NOMO-1 (cell line): Measurements from ENCODE around the gene C1orf116.
A peak's percentile ranks its signal among the peaks of the same experiment; 100 is the strongest.
"Not testable (repeated sequence)": the region's sequence is repeated elsewhere in the genome, so short reads cannot be mapped to it uniquely, and the experiment has no call there.

Experiments
- DNase-seq, 2 experiments: peaks; one replicate each; lab custom pipeline; 2025; ENCODE audit not compliant: unreplicated experiment in 2 of 2; lab: John Stamatoyannopoulos, UW

Gene C1orf116

DNA sequence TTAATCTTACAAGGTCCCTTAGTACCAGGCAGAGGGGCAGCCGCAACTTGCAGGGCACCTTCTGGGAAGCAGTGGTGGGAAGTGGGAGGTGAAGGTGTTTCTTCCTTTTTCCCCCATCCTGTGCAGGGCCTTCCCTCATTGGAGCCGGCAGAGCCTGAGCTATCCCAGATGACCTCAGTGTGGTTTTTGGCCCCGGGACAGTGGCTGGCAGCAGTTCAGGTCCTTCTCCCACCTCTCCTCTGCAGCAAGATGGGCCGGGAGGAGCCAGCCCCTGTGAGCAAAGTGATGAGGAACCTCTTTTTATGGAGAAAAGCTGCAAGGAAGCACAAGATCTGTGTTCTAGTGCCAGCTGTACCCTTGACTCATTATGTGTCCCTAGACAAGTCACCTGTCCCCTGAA, 27.3 kb upstream of the C1orf116 start:
- DNase-seq = no peak

- DNase-seq = no peak
These were observed 26.6 kb upstream of the C1orf116 start for GRCh38 chr1:207058878-207059867.

- DNase-seq = no peak
These were observed 25.7 kb upstream of the C1orf116 start for GRCh38 chr1:207058252-207058651.

DNA sequence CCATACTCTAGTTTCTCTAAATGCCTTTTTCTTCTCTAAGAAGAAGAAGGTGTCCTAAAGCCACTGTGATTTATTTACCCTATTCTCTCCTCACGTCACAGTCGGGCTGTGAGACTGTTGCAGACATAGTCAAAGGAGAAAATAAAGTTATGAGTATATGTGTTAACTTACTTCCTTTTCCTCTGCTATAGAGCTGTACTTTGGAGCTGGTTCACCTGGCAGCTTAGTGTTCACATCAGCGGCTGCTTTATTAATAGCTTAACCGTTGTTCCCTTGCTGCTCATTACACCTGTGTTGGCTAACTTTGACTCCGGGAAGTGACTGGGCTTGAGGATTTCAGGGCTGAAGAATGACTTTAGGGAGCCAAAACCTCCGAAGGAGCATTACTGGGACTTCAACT, 24.1 kb upstream of the C1orf116 start:
- DNase-seq = no peak

GRCh38 chr1:207055386-207056001, 22.9 kb upstream of the C1orf116 start:
- DNase-seq = no peak

GRCh38 chr1:207054491-207054890, 21.9 kb upstream of the C1orf116 start:
- DNase-seq = peak in 1 of 2 experiments; percentile 72

GRCh38 chr1:207052911-207053769, 20.6 kb upstream of the C1orf116 start, which contains the start of gene PFKFB2:
Gene PFKFB2 (plus strand): TSS chr1:207053275. CDS start chr1:207054718, 1,443 bp downstream.
- peak; percentile 87 to 94 for DNase-seq

- DNase-seq = no peak
These were observed 18.8 kb upstream of the C1orf116 start, which contains the start of gene YOD1 for GRCh38 chr1:207051191-207051943. Gene YOD1 (minus strand): TSS chr1:207051208. CDS start chr1:207051030, 178 bp downstream.

GRCh38 chr1:207050480-207051190, 18.1 kb upstream of the C1orf116 start:
- DNase-seq = peak; percentile 70 to 86

DNA sequence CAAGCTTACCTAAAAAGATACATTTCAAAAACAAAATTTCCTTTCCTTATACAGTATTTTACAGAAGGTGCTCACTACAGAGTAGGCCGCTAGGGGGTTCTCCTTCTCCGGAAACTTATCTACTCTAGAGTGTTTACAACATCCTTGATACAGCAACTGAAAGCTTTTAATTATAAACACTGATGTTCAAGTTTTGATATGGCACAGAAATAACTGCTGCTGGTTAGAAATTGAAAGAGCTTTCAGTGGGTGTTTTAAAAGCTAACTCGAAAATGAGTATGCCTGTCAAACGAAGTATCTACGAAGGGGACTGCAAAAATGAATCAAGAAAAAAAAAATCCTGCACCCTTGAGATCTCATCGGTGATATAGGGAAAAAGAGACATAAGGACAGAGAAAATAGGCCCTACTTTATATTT, 17.4 kb upstream of the C1orf116 start:
- peak in 1 of 2 experiments; percentile 75 for DNase-seq

- no peak for DNase-seq
These were observed 17.0 kb upstream of the C1orf116 start for GRCh38 chr1:207049514-207049913.

DNA sequence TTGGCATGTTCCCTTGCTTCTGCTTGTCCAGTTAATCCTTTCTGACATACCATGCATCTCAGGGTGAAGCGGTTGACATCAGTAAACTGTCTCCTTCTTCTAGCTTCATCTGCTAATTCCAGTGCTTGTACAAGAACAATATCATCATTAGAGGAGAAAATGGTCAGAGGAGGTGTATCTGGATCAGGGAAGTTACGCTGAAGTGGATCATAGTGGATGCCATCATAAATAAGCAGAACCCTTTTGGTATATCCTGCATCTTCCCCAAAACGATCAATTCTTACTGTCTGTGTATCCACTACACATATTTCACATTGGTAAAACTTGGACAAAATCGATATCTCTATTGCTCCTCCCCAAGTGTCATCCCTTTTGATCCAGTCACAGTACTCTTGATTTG, 16.5 kb upstream of the C1orf116 start:
- no peak for DNase-seq

- DNase-seq = no peak
These were observed 15.5 kb upstream of the C1orf116 start for GRCh38 chr1:207048041-207048440.

GRCh38 chr1:207047505-207047904, 14.9 kb upstream of the C1orf116 start:
- DNase-seq = no peak

- no peak for DNase-seq
These were observed 12.9 kb upstream of the C1orf116 start for GRCh38 chr1:207045453-207045852.

- DNase-seq = not testable (repeated sequence)
These were observed 8.8 kb upstream of the C1orf116 start for GRCh38 chr1:207041397-207041796.

DNA sequence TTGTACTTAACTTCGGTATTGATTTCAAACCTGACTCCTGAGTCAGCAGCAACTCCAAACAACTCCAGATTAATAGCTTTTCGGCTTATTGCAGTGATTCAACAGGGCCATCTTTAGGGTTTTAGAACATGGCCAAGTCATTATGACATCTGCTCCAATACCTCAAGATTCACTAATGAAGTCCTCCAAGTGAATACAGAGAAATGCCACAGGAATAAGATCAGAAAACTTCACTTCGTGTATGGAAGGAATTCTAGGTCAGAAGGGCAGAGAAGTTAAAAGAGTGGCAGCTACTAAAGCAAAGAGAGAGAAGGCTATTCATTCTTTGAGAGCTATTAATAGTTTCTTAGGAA, 7.6 kb upstream of the C1orf116 start:
- no peak for DNase-seq

- no peak for DNase-seq
These were observed 7.0 kb upstream of the C1orf116 start for GRCh38 chr1:207039380-207040180.

- DNase-seq = no peak
These were observed 4.3 kb upstream of the C1orf116 start for GRCh38 chr1:207036865-207037264.
